Measurements from ENCODE around the gene GRID1.

GRID1 gene

DNA sequence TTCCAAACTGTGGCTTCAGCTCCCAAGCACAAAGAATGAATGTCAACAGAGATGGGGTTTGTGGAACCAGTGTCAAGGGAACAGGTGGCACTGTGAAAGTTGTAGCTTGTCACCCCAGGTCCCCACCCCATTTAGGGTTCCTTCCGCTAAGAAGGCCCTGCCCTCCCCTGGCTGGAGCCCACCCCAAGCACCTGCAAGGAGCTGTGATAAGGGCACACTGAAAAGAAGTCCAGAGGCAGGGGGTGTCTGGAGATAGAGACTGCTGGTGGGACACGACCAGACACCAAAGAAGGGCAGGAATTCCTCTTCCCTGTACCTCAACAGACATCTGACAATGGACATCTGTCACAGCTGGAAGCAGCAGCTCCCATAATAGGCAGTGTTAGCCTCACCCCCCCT is 4.5 kb downstream of the GRID1 start:
- Histone ChIP-seq H2BK5ac (ENCODE audit: low read length) (no peak overlapping the region), H3K4me3 (ENCODE audit: low read length) (no peak overlapping the region), H3K18ac (ENCODE audit: low read length) (no peak overlapping the region), H3K56ac (ENCODE audit: low read length) (no peak overlapping the region), H3K9ac (ENCODE audit: low read length) (no peak overlapping the region), H3K27ac (ENCODE audit: low read depth, low read length) (no peak overlapping the region), H3K79me2 (ENCODE audit: control insufficient read depth, insufficient read depth, low read length) (no peaks in the 10 kb centered on the region), H3K23ac (ENCODE audit: low read length) (no peak overlapping the region), H4K8ac (ENCODE audit: low read depth, low read length) (no peak overlapping the region), H2BK15ac (replicated peaks; ENCODE audit: low read depth) (no peak overlapping the region), H4K5ac (ENCODE audit: low read length) (no peak overlapping the region), H3K27me3 (ENCODE audit: insufficient read depth, low read length, poor library complexity) (peaks cover 33% of the 10 kb centered on the region), H3K79me1 (ENCODE audit: low read length) (no peaks in the 10 kb centered on the region), H3K36me3 (ENCODE audit: control insufficient read depth, insufficient read depth, low read length) (no peaks in the 10 kb centered on the region), H2AK5ac (ENCODE audit: low read length) (no peak overlapping the region), H3K4ac (ENCODE audit: low read depth, low read length) (no peak overlapping the region), H3K4me1 (ENCODE audit: control insufficient read depth, low read depth, low read length) (peaks cover 1% of the 10 kb centered on the region), H3K4me2 (ENCODE audit: low read length) (no peak overlapping the region), H2BK120ac (ENCODE audit: low read depth, low read length) (no peak overlapping the region)
- DNase-seq: no peak
- WGBS (ENCODE audit: extremely low coverage, insufficient coverage, low lambda C conversion rate): no CpG with 5 or more reads among the region's 2 CpGs

DNA sequence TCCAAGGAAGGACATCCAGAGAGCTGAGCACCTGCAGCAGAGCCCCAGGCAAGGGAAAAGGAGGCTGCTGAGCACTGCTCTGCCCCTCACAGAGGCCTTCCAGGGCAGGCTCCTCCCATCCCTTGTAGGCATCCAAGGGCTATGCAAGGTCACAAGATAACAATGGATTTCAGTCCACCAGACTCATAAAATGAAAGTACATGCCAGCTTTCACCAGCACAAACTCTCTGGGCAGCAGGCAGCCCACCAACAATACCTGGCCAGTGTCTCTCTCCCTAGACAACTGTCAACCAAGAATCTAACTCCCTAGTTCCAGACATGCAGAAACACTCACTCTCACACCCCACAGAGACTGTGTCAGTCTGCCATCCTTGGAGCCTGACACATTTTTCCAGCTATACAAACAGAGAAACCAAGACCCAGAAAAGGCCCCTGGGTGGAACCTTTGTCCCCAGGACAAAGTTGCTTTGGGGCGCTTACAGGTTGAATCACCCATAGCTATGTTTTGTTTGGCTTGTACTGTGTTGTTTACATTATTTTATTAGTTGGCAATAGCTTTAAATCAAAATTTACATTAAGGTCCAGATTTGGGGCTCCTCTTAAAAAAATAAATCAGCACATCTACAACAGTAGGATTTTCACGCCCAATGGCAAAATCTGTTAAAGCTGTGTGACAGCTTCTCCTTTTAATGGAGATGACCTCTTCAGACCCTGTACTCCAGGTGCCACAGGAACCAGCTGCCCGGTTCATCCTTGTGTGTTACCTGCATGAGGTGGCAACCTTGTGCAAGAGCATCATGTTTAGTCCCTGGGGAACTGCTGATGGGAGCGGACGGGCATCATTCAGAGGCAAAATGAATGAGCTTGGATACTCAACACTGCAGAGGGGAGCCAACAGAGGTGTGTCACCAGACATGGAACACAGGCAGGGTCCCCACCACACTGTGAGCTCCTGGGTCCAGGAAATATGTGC is 5.2 kb downstream of the GRID1 start:
- no peaks in the 10 kb centered on the region for H3K79me2 ChIP-seq (ENCODE audit: control insufficient read depth, insufficient read depth, low read length)
- no peak overlapping the region for H4K8ac ChIP-seq (ENCODE audit: low read depth, low read length)
- H2BK15ac ChIP-seq (replicated peaks; ENCODE audit: low read depth): no peak overlapping the region
- H3K18ac ChIP-seq (ENCODE audit: low read length): no peak overlapping the region
- no peak overlapping the region for H3K56ac ChIP-seq (ENCODE audit: low read length)
- no peak overlapping the region for H2BK120ac ChIP-seq (ENCODE audit: low read depth, low read length)
- H3K4me3 ChIP-seq (ENCODE audit: low read length): no peak overlapping the region
- no peak overlapping the region for H2BK5ac ChIP-seq (ENCODE audit: low read length)
- no peak overlapping the region for H3K27ac ChIP-seq (ENCODE audit: low read depth, low read length)
- no peaks in the 10 kb centered on the region for H3K36me3 ChIP-seq (ENCODE audit: control insufficient read depth, insufficient read depth, low read length)
- no peak overlapping the region for H4K5ac ChIP-seq (ENCODE audit: low read length)
- no CpG with 5 or more reads among the region's 5 CpGs for WGBS (ENCODE audit: extremely low coverage, insufficient coverage, low lambda C conversion rate)
- H3K27me3 ChIP-seq (ENCODE audit: insufficient read depth, low read length, poor library complexity): peaks cover 30% of the 10 kb centered on the region
- H3K4me2 ChIP-seq (ENCODE audit: low read length): no peak overlapping the region
- no peak overlapping the region for H3K4ac ChIP-seq (ENCODE audit: low read depth, low read length)
- H3K9ac ChIP-seq (ENCODE audit: low read length): no peak overlapping the region
- peaks cover 1% of the 10 kb centered on the region for H3K4me1 ChIP-seq (ENCODE audit: control insufficient read depth, low read depth, low read length)
- DNase-seq: no peak
- H2AK5ac ChIP-seq (ENCODE audit: low read length): no peak overlapping the region
- H3K23ac ChIP-seq (ENCODE audit: low read length): no peak overlapping the region
- no peaks in the 10 kb centered on the region for H3K79me1 ChIP-seq (ENCODE audit: low read length)

DNA sequence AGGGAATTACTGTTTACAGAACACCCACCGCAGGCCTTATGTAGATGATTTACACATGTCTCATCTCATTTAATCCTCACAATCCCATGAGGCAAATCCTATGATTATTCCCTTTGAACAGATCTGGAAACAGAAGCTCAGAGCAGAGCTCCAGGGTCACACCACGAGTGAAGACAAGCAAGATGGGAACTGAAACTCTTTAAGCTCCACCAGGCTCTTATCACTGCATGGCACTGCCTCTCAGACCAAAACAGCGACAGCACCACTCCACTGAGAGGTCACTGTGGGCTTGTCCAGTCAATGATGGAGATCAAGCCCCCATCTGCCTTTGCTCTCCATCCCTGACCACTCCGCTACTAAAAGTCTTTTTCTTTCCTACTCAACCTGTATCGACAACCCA is 5.9 kb downstream of the GRID1 start:
- H3K4me1 ChIP-seq (ENCODE audit: control insufficient read depth, low read depth, low read length): peaks cover 1% of the 10 kb centered on the region
- H4K5ac ChIP-seq (ENCODE audit: low read length): no peak overlapping the region
- H3K9ac ChIP-seq (ENCODE audit: low read length): no peak overlapping the region
- H2BK120ac ChIP-seq (ENCODE audit: low read depth, low read length): no peak overlapping the region
- H3K36me3 ChIP-seq (ENCODE audit: control insufficient read depth, insufficient read depth, low read length): no peaks in the 10 kb centered on the region
- H2AK5ac ChIP-seq (ENCODE audit: low read length): no peak overlapping the region
- no peak overlapping the region for H2BK15ac ChIP-seq (replicated peaks; ENCODE audit: low read depth)
- no peak for DNase-seq
- H3K27me3 ChIP-seq (ENCODE audit: insufficient read depth, low read length, poor library complexity): peaks cover 23% of the 10 kb centered on the region
- no peak overlapping the region for H3K18ac ChIP-seq (ENCODE audit: low read length)
- WGBS (ENCODE audit: extremely low coverage, insufficient coverage, low lambda C conversion rate): no CpG with 5 or more reads among the region's 5 CpGs
- H3K79me1 ChIP-seq (ENCODE audit: low read length): no peaks in the 10 kb centered on the region
- no peak overlapping the region for H3K4ac ChIP-seq (ENCODE audit: low read depth, low read length)
- H3K27ac ChIP-seq (ENCODE audit: low read depth, low read length): no peak overlapping the region
- H3K23ac ChIP-seq (ENCODE audit: low read length): no peak overlapping the region
- no peak overlapping the region for H3K56ac ChIP-seq (ENCODE audit: low read length)
- H3K4me3 ChIP-seq (ENCODE audit: low read length): no peak overlapping the region
- H3K4me2 ChIP-seq (ENCODE audit: low read length): no peak overlapping the region
- H3K79me2 ChIP-seq (ENCODE audit: control insufficient read depth, insufficient read depth, low read length): no peaks in the 10 kb centered on the region
- no peak overlapping the region for H4K8ac ChIP-seq (ENCODE audit: low read depth, low read length)
- no peak overlapping the region for H2BK5ac ChIP-seq (ENCODE audit: low read length)

DNA sequence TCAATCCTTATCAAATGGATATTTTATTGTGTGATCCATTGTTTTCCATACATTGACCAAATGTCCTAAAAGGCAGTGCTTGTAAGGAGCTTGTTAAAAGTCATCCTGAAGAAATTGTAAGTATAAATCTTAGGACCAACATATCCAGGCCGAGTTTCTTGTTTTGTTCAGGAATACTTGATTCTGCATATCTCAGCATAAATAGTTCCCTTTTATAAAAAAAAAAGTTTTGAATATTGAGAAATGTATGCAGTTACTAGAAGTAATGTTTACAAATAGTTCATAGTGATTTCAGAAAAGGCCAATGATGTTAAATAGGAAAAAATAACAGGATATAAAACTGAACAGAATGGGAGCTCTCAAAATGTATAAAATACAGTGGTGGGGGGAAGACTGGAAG is 6.6 kb downstream of the GRID1 start:
- no CpG with 5 or more reads among the region's 1 CpG for WGBS (ENCODE audit: extremely low coverage, insufficient coverage, low lambda C conversion rate)
- peaks cover 17% of the 10 kb centered on the region for H3K27me3 ChIP-seq (ENCODE audit: insufficient read depth, low read length, poor library complexity)
- no peaks in the 10 kb centered on the region for H3K79me1 ChIP-seq (ENCODE audit: low read length)
- no peak overlapping the region for H3K56ac ChIP-seq (ENCODE audit: low read length)
- H3K9ac ChIP-seq (ENCODE audit: low read length): no peak overlapping the region
- no peak overlapping the region for H3K23ac ChIP-seq (ENCODE audit: low read length)
- no peaks in the 10 kb centered on the region for H3K36me3 ChIP-seq (ENCODE audit: control insufficient read depth, insufficient read depth, low read length)
- H2BK5ac ChIP-seq (ENCODE audit: low read length): no peak overlapping the region
- peaks cover 1% of the 10 kb centered on the region for H3K4me1 ChIP-seq (ENCODE audit: control insufficient read depth, low read depth, low read length)
- H2BK120ac ChIP-seq (ENCODE audit: low read depth, low read length): no peak overlapping the region
- H3K27ac ChIP-seq (ENCODE audit: low read depth, low read length): no peak overlapping the region
- no peaks in the 10 kb centered on the region for H3K79me2 ChIP-seq (ENCODE audit: control insufficient read depth, insufficient read depth, low read length)
- H2BK15ac ChIP-seq (replicated peaks; ENCODE audit: low read depth): no peak overlapping the region
- no peak overlapping the region for H3K4ac ChIP-seq (ENCODE audit: low read depth, low read length)
- H3K4me2 ChIP-seq (ENCODE audit: low read length): no peak overlapping the region
- no peak for DNase-seq
- H3K18ac ChIP-seq (ENCODE audit: low read length): no peak overlapping the region
- H2AK5ac ChIP-seq (ENCODE audit: low read length): no peak overlapping the region
- no peak overlapping the region for H4K8ac ChIP-seq (ENCODE audit: low read depth, low read length)
- H4K5ac ChIP-seq (ENCODE audit: low read length): no peak overlapping the region
- no peak overlapping the region for H3K4me3 ChIP-seq (ENCODE audit: low read length)

DNA sequence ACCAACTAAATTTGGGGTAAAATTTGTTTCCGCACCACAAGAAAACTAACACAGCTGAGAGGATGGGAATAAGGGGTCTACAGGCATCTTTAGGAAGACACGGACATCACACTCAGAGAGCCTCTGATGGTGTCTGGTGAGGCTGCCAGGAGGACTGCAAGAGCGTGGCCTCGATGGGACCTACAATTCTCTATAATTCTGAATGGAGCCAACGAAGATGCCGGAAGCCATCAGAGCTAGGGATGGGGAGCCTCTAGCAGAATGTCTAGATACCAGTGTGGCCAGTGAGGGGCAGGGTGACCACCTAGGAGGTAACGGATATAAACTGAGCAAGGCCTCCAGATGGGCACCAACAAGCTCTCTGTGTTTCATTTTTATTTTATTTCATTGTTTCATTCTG is 7.5 kb downstream of the GRID1 start:
- Histone ChIP-seq H3K79me1 (ENCODE audit: low read length) (no peaks in the 10 kb centered on the region), H3K4me1 (ENCODE audit: control insufficient read depth, low read depth, low read length) (peaks cover 1% of the 10 kb centered on the region), H3K18ac (ENCODE audit: low read length) (no peak overlapping the region), H4K8ac (ENCODE audit: low read depth, low read length) (no peak overlapping the region), H3K4me2 (ENCODE audit: low read length) (no peak overlapping the region), H3K4ac (ENCODE audit: low read depth, low read length) (no peak overlapping the region), H3K9ac (ENCODE audit: low read length) (no peak overlapping the region), H2BK5ac (ENCODE audit: low read length) (no peak overlapping the region), H2BK120ac (ENCODE audit: low read depth, low read length) (no peak overlapping the region), H3K56ac (ENCODE audit: low read length) (no peak overlapping the region), H3K79me2 (ENCODE audit: control insufficient read depth, insufficient read depth, low read length) (no peaks in the 10 kb centered on the region), H3K27ac (ENCODE audit: low read depth, low read length) (no peak overlapping the region), H3K36me3 (ENCODE audit: control insufficient read depth, insufficient read depth, low read length) (no peaks in the 10 kb centered on the region), H4K5ac (ENCODE audit: low read length) (no peak overlapping the region), H3K23ac (ENCODE audit: low read length) (no peak overlapping the region), H2BK15ac (replicated peaks; ENCODE audit: low read depth) (no peak overlapping the region), H2AK5ac (ENCODE audit: low read length) (no peak overlapping the region), H3K27me3 (ENCODE audit: insufficient read depth, low read length, poor library complexity) (peaks cover 10% of the 10 kb centered on the region), H3K4me3 (ENCODE audit: low read length) (no peak overlapping the region)
- no CpG with 5 or more reads among the region's 7 CpGs for WGBS (ENCODE audit: extremely low coverage, insufficient coverage, low lambda C conversion rate)
- DNase-seq: no peak
